Activated CD4-positive, alpha-beta memory T cell treated with anti-CD3 and anti-CD28 coated beads, Interleukin-2, amount 10 ng/mL, durations not matched to agents 7 days and 5 days (primary cell): ENCODE results near the gene SLC35D2. TPM values are rescaled to one million over a fixed set of nuclear protein-coding genes. Genes with fewer than 3 reads are reported as not detected.

Experiments
- CTCF ChIA-PET: fragments of 350-600 bp; sonication (Branson Sonifier 250); formaldehyde crosslinking; loops from one replicate; lab custom pipeline; 2021; ENCODE audit warnings: antibody characterized with exemption, inconsistent platforms; lab: Charles Lee
- POLR2A ChIA-PET: fragments of 350-600 bp; sonication (Branson Sonifier 250); formaldehyde crosslinking; loops from one replicate; lab custom pipeline; 2021; ENCODE audit warnings: antibody characterized with exemption; lab: Charles Lee
- DNase-seq: peaks from one replicate; pipeline ENCODE4 v3.0.0-alpha.2; 2020
- H3K27ac Mint-ChIP-seq: one replicate; pipeline ENCODE4 v1.8.0; 2021; ENCODE audit warnings: mild to moderate bottlenecking, mixed read lengths
- H3K27me3 Mint-ChIP-seq: one replicate; pipeline ENCODE4 v1.8.0; 2021; ENCODE audit warnings: mixed read lengths
- H3K36me3 Mint-ChIP-seq: one replicate; pipeline ENCODE4 v1.8.0; 2021; ENCODE audit warnings: low read depth, mixed read lengths
- H3K4me1 Mint-ChIP-seq: one replicate; pipeline ENCODE4 v1.8.0; 2021; ENCODE audit warnings: mixed read lengths
- H3K4me3 Mint-ChIP-seq: one replicate; pipeline ENCODE4 v1.8.0; 2021; ENCODE audit warnings: mild to moderate bottlenecking, mixed read lengths
- H3K9me3 Mint-ChIP-seq: one replicate; pipeline ENCODE4 v1.8.0; 2021; ENCODE audit warnings: mixed read lengths
- total RNA-seq, 2 experiments: library from RNA; stranded (reverse); gene quantifications; one replicate each; pipeline ENCODE4 v1.2.3, GENCODE V29; 2021

Gene SLC35D2
- total RNA-seq, 2 experiments from 2014 or later, result 14.7 to 15.1 TPM

- ChIA-PET CTCF (no interaction called here), POLR2A (interaction anchor here (0.6 to 1.3 kb wide), 3 partner anchors 21 to 458 kb away, joined by 3 to 4 read pairs (median 3); partner anchors contain the start of gene ZNF367)
- Mint-ChIP-seq H3K4me1 (peaks cover 37% of the 10 kb centered on the region), H3K9me3 (no peaks in the 10 kb centered on the region), H3K4me3 (no peak overlapping the region), H3K36me3 (peaks cover 61% of the 10 kb centered on the region), H3K27ac (no peak overlapping the region), H3K27me3 (no peaks in the 10 kb centered on the region)
- DNase-seq, result no peak
Measured at GRCh38 chr9:96394832-96395496, 11.5 kb upstream of the SLC35D2 start.

- Mint-ChIP-seq H3K9me3 (no peaks in the 10 kb centered on the region), H3K36me3 (peaks cover 69% of the 10 kb centered on the region), H3K4me3 (no peak overlapping the region), H3K27ac (no peak overlapping the region), H3K4me1 (peaks cover 19% of the 10 kb centered on the region), H3K27me3 (no peaks in the 10 kb centered on the region)
- no peak for DNase-seq
- ChIA-PET CTCF (no interaction called here), POLR2A (no interaction called here)
Measured at GRCh38 chr9:96392263-96392662, 8.8 kb upstream of the SLC35D2 start.

GRCh38 chr9:96391021-96391765 lies 7.7 kb upstream of the SLC35D2 start:
- DNase-seq, result no peak
- ChIA-PET POLR2A (no interaction called here), CTCF (no interaction called here)
- no peaks in the 10 kb centered on the region for H3K27me3 Mint-ChIP-seq
- peaks cover 19% of the 10 kb centered on the region for H3K4me1 Mint-ChIP-seq
- H3K9me3 Mint-ChIP-seq, result no peaks in the 10 kb centered on the region
- peak overlapping the region; percentile 74 for H3K27ac Mint-ChIP-seq
- peaks cover 73% of the 10 kb centered on the region for H3K36me3 Mint-ChIP-seq
- H3K4me3 Mint-ChIP-seq, result no peak overlapping the region

- POLR2A ChIA-PET, result no interaction called here
Measured at GRCh38 chr9:96388144-96388543, 4.6 kb upstream of the SLC35D2 start.

GRCh38 chr9:96386157-96386556 lies 2.6 kb upstream of the SLC35D2 start:
- H3K36me3 Mint-ChIP-seq, result peaks cover 59% of the 10 kb centered on the region
- DNase-seq, result no peak
- ChIA-PET CTCF (no interaction called here), POLR2A (no interaction called here)
- peaks cover 30% of the 10 kb centered on the region for H3K4me1 Mint-ChIP-seq
- H3K27ac Mint-ChIP-seq, result no peak overlapping the region
- H3K27me3 Mint-ChIP-seq, result no peaks in the 10 kb centered on the region
- no peaks in the 10 kb centered on the region for H3K9me3 Mint-ChIP-seq
- H3K4me3 Mint-ChIP-seq, result no peak overlapping the region

More at GRCh38 chr9:96388144-96388543, 4.6 kb upstream of the SLC35D2 start:
- Mint-ChIP-seq H3K4me1 (peaks cover 24% of the 10 kb centered on the region), H3K4me3 (no peak overlapping the region), H3K27me3 (no peaks in the 10 kb centered on the region), H3K36me3 (peaks cover 70% of the 10 kb centered on the region), H3K27ac (no peak overlapping the region), H3K9me3 (no peaks in the 10 kb centered on the region)
- CTCF ChIA-PET, result no interaction called here
- DNase-seq, result no peak

- CTCF ChIA-PET, result no interaction called here
- no peak overlapping the region for H3K27ac Mint-ChIP-seq
Measured at GRCh38 chr9:96382839-96383164, 709 bp downstream of the SLC35D2 start.

GRCh38 chr9:96382175-96382574 lies 1.3 kb downstream of the SLC35D2 start:
- H3K27ac Mint-ChIP-seq, result no peak overlapping the region
- POLR2A ChIA-PET, result interaction anchor here (0.8 to 1.2 kb wide), 4 partner anchors 17 to 53 kb away, joined by 3 to 4 read pairs (median 4); partner anchors contain the start of gene ZNF367
- no peak for DNase-seq

More at GRCh38 chr9:96382839-96383164, 709 bp downstream of the SLC35D2 start:
- peaks cover 41% of the 10 kb centered on the region for H3K36me3 Mint-ChIP-seq
- DNase-seq, result no peak
- POLR2A ChIA-PET, result interaction anchor here (0.8 to 0.9 kb wide), 2 partner anchors 16 to 53 kb away, joined by 3 read pairs; no protein-coding TSS in a partner anchor
- peak overlapping the region; percentile 71 for H3K4me3 Mint-ChIP-seq
- no peaks in the 10 kb centered on the region for H3K9me3 Mint-ChIP-seq
- H3K4me1 Mint-ChIP-seq, result peaks cover 33% of the 10 kb centered on the region
- no peaks in the 10 kb centered on the region for H3K27me3 Mint-ChIP-seq

GRCh38 chr9:96381696-96382095 lies 1.8 kb downstream of the SLC35D2 start:
- Mint-ChIP-seq H3K4me3 (no peak overlapping the region), H3K27me3 (no peaks in the 10 kb centered on the region), H3K36me3 (peaks cover 30% of the 10 kb centered on the region), H3K27ac (no peak overlapping the region), H3K9me3 (no peaks in the 10 kb centered on the region), H3K4me1 (peaks cover 33% of the 10 kb centered on the region)
- ChIA-PET POLR2A (interaction anchor here (1.1 to 1.2 kb wide), 2 partner anchors 35 to 37 kb away, joined by 4 read pairs; partner anchors contain the start of gene ZNF367), CTCF (no interaction called here)
- no peak for DNase-seq

More at GRCh38 chr9:96382175-96382574, 1.3 kb downstream of the SLC35D2 start:
- Mint-ChIP-seq H3K27me3 (no peaks in the 10 kb centered on the region), H3K9me3 (no peaks in the 10 kb centered on the region), H3K36me3 (peaks cover 35% of the 10 kb centered on the region), H3K4me3 (no peak overlapping the region), H3K4me1 (peaks cover 33% of the 10 kb centered on the region)
- CTCF ChIA-PET, result no interaction called here

GRCh38 chr9:96381125-96381524 lies 2.4 kb downstream of the SLC35D2 start:
- Mint-ChIP-seq H3K9me3 (no peaks in the 10 kb centered on the region), H3K4me3 (no peak overlapping the region), H3K36me3 (peaks cover 25% of the 10 kb centered on the region), H3K27me3 (no peaks in the 10 kb centered on the region), H3K4me1 (peaks cover 33% of the 10 kb centered on the region), H3K27ac (no peak overlapping the region)
- POLR2A ChIA-PET, result interaction anchor here (1.1 to 1.2 kb wide), 2 partner anchors 36 to 37 kb away, joined by 4 read pairs; partner anchors contain the start of gene ZNF367
- CTCF ChIA-PET, result no interaction called here
- no peak for DNase-seq

- ChIA-PET POLR2A (no interaction called here), CTCF (no interaction called here)
- Mint-ChIP-seq H3K4me1 (peaks cover 30% of the 10 kb centered on the region), H3K27ac (no peak overlapping the region), H3K4me3 (no peak overlapping the region), H3K36me3 (peaks cover 22% of the 10 kb centered on the region), H3K27me3 (no peaks in the 10 kb centered on the region), H3K9me3 (no peaks in the 10 kb centered on the region)
- DNase-seq, result no peak
Measured at GRCh38 chr9:96379461-96379860, 4.0 kb downstream of the SLC35D2 start.

GRCh38 chr9:96378187-96378586 lies 5.3 kb downstream of the SLC35D2 start:
- DNase-seq, result no peak
- CTCF ChIA-PET, result no interaction called here
- H3K27me3 Mint-ChIP-seq, result no peaks in the 10 kb centered on the region
- H3K9me3 Mint-ChIP-seq, result no peaks in the 10 kb centered on the region
- no peak overlapping the region for H3K27ac Mint-ChIP-seq
- POLR2A ChIA-PET, result interaction anchor here (1.1 kb wide), 1 partner anchor 10 kb away, joined by 3 read pairs; no protein-coding TSS in a partner anchor
- peaks cover 15% of the 10 kb centered on the region for H3K36me3 Mint-ChIP-seq
- peaks cover 22% of the 10 kb centered on the region for H3K4me1 Mint-ChIP-seq
- no peak overlapping the region for H3K4me3 Mint-ChIP-seq

- no peak overlapping the region for H3K4me3 Mint-ChIP-seq
- no peaks in the 10 kb centered on the region for H3K27me3 Mint-ChIP-seq
- peaks cover 15% of the 10 kb centered on the region for H3K36me3 Mint-ChIP-seq
- ChIA-PET CTCF (no interaction called here), POLR2A (interaction anchor here (1.1 kb wide), 1 partner anchor 9 kb away, joined by 3 read pairs; no protein-coding TSS in a partner anchor)
- H3K27ac Mint-ChIP-seq, result no peak overlapping the region
- H3K9me3 Mint-ChIP-seq, result no peaks in the 10 kb centered on the region
- no peak for DNase-seq
- H3K4me1 Mint-ChIP-seq, result peaks cover 14% of the 10 kb centered on the region
Measured at GRCh38 chr9:96376891-96377874, 6.3 kb downstream of the SLC35D2 start.
